ENCODE measurements around the gene CNTNAP4.

DNA sequence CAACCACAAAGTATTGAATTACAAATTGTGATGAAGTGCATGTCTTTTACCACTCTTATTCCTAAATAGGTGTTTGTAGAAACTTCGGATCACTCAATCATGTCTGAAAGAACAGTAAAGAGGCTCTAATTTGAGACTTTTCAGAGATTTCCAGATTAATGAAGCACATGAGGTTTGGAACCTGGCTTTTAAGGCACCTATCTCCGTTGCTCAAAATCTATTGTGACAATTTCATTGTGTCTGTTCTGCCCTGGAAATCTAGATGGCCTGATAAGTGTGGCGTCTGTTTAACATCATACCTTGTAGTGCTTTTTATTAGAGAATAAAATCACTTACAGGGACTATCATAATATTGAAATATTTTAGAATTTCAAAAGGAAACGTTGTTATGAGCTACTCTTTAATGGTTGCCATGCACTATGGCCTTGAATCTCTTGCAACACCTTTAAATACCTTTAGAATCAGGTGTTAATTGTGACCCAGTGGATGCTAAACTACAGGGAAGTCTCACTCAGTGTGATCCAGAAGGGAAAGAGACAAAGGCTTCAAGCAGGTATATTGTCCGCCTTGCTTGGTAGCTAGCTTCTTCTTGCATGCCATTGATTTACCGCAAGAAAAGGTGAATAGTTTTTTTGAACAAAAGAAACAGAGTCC is 210.3 kb downstream of the CNTNAP4 start:
- TF ChIP-seq POLR2A (IDR thresholded peaks at IDR 0.05) (no peak), POLR2AphosphoS5 (IDR thresholded peaks at IDR 0.05) (no peak), EP300 (IDR thresholded peaks at IDR 0.05; ENCODE audit: low read depth) (no peak)
- TF ChIP-seq, protein P1, sequence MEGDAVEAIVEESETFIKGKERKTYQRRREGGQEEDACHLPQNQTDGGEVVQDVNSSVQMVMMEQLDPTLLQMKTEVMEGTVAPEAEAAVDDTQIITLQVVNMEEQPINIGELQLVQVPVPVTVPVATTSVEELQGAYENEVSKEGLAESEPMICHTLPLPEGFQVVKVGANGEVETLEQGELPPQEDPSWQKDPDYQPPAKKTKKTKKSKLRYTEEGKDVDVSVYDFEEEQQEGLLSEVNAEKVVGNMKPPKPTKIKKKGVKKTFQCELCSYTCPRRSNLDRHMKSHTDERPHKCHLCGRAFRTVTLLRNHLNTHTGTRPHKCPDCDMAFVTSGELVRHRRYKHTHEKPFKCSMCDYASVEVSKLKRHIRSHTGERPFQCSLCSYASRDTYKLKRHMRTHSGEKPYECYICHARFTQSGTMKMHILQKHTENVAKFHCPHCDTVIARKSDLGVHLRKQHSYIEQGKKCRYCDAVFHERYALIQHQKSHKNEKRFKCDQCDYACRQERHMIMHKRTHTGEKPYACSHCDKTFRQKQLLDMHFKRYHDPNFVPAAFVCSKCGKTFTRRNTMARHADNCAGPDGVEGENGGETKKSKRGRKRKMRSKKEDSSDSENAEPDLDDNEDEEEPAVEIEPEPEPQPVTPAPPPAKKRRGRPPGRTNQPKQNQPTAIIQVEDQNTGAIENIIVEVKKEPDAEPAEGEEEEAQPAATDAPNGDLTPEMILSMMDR (IDR thresholded peaks at IDR 0.05): no peak
